NCI-H2081 treated with DMSO at 0.1 percent for 48 hours (cell line): ENCODE measurements around the gene ITPKA.

ENCODE experiments used
- DNase-seq: peaks from one replicate; lab custom pipeline; 2025; lab: John Stamatoyannopoulos, UW

ITPKA gene

DNA sequence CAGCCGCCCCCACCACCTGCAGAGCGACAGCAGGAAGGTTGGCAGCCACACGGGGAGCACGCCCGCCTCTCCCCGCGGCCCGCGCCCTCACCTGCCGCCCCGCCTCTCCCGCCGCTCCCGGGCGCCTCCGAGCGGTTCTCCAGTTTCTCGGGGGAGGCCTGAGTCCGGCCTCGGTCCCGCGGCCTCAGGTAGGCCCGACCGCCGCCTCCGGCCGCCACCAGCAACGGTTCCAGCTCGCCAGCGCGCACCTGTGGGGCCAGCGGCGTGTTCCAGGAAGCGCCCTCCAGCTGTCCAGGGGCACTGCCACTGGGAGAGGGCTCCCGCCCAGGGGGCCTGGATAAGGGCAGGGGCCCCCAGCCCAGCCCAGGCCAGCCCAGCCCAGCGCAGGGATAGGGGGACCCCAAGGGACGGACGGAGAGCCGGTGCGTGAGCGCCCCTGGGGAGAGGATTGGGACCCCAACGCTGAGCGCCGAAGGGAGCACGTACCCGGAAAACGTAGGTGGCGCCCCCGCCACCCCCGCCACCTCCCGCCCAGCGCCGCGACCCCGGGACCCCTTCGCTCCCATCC, 17.7 kb downstream of the ITPKA start:
- DNase-seq: no peak

DNA sequence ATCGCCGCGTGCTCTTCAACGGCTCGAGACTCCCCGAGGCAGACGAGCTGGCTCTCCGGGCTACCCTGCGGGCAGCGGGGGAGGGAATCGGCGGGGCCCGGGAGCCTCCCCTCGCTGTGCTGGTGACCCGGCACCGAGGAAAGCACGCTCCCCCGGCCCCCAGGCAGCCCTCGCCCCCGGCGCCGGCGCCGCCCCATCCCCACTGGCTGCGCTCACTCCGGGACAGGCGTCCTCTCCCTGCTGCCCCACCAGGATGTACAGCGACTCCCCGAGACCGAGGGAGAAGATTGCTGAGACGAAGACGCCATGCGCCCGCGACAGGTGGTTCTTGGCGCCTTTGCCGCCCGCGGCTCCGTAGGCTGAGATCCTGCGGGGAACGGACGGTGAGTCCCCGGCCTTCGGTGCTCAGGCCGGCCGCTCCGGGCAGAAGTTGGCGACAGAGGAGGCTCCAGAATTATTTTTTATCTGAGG, 18.3 kb downstream of the ITPKA start:
- no peak for DNase-seq

DNA sequence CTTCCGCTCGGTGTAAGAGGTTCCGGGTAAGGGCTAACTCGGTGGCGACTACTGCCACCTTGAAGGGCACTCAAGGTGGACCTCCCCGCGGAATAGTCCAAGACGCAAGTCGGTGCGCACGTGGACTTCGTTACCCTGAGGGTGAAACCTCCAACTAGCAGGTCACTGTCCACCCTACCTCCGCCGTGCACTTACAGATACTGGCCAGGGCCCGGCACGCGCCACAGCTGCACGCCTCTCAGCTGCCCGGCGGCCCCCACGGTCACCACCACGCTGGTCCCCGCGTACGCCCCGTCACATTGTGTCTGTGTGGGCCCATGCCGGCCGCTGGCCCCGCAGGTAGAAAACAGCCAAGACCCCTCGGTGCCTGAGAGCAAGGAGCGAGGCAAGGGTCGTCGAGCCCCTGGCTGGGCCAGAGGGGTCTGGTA, 18.9 kb downstream of the ITPKA start:
- no peak for DNase-seq

DNA sequence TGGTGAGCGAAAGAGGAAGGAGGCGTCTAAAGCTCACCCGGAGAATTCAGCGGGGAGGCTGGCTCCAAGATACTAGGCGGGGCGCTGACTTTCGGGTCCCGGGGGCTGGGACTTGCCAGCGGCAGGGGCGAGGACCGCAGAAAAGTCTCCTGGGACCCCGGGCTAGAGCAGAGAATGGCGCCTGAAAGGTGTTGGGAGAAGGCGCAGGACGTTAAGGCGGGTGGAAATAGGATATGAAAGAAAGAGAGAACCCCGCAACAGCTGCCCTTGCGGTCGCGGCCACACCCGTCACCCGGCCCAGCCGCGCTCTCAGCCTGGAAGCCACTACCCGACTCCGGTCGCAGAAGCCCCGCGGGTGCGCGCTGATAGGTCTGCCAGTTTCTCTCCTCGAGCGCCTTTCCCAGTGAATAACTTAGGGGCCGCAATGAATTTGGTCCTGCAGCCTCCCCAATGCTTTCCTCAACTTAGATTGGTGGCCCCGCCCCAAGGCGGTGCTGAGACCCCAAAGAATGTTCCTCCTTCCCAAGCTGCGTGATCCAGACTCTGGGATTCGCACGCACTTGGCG, 19.3 kb downstream of the ITPKA start:
- no peak for DNase-seq

- DNase-seq: no peak
These were observed 20.0 kb downstream of the ITPKA start, which contains the start of gene LTK for GRCh38 chr15:41513506-41514227. TSS of gene LTK (minus strand) at chr15:41513827. CDS start at chr15:41513709, 118 bp downstream.

- no peak for DNase-seq
These were observed 24.3 kb downstream of the ITPKA start for GRCh38 chr15:41517895-41518449.

GRCh38 chr15:41520636-41521035, 27.0 kb downstream of the ITPKA start:
- no peak for DNase-seq

- no peak for DNase-seq
These were observed 27.9 kb downstream of the ITPKA start for GRCh38 chr15:41521614-41522013.

- DNase-seq: no peak
These were observed 29.4 kb downstream of the ITPKA start for GRCh38 chr15:41523097-41523496.

DNA sequence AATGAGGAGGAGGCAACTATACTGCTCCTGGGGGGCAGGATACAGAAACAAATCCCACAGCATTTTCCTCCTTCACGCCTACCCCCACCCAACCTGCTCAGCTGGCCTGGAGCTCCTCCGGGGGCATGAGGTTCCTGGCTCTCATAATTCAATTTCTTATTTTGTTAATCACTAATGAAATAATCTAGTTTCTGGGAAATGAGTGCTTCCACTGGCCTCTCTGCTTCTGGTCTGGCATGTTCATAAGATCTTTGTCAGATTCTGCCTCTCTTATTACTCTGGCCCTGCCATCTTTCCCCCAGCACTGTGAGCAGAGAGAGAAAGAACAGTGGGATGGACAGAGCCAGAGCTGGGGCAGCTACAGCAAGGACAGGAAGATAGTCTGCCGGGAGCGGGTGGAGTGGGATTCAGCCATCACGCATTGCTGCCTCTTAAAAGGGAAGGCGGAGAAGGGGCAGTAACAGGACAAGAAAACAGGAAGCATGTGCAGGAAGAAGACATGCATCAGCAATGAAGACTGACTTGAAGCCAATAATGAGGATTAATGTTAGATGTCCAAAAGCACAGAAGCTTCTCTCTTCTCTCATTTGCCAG, 36.8 kb downstream of the ITPKA start:
- DNase-seq: no peak

- DNase-seq: no peak
These were observed 41.9 kb downstream of the ITPKA start for GRCh38 chr15:41535544-41535943.

DNA sequence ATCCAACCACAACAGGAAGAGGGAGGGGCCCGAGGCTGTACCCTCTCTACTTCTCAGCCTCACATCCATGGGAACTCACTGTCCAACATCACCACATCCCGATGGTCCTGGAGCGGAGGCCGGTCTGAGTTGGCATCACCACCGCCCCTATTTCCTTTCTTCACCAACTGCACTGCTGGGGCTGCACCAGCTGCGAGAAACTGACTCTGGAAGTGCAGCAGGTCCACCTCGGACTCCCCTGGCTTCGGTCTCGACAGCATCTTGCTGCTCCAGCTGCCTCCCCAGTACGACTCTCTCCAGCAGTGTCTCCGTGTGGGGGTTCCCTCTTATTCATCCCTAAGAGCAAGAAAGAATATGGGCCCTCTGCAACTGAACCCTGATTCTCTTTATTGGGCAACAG, 43.2 kb downstream of the ITPKA start:
- no peak for DNase-seq

- no peak for DNase-seq
These were observed 49.8 kb downstream of the ITPKA start for GRCh38 chr15:41543521-41543870.

DNA sequence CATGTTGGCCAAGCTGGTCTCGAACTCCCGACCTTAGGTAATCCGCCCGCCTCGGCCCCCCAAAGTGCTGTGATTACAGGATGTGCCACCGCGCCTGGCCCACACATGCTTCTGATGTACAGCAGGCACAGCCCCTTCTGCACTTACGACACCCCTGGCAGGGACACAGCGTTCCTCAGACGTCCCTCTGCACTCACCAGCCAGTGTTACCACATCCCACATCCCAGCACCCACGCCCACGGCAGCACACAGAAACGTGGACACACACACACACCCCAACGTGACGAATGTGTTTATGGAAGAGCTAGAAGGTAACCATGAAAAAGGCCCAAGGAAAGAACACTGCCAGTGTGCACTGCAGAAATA, 51.0 kb downstream of the ITPKA start:
- DNase-seq: no peak

DNA sequence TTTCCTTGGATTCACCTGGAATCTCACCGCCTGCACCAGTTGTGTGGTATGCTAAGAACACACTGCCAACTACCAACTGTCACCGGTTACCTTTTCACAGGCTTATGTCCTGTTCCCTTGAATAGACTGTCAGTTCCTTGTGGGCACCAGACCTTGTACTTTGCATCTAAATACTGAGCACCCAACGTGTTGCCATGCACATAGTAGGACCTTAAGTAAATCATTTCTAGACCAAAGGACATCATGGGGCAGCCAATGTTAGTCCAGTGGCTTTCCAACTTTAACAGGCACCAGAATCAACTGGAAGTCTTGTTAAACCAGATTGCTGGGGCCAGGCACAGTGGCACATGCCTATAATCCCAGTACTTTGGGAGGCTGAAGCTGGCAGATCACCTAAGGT, 51.5 kb downstream of the ITPKA start:
- no peak for DNase-seq

DNA sequence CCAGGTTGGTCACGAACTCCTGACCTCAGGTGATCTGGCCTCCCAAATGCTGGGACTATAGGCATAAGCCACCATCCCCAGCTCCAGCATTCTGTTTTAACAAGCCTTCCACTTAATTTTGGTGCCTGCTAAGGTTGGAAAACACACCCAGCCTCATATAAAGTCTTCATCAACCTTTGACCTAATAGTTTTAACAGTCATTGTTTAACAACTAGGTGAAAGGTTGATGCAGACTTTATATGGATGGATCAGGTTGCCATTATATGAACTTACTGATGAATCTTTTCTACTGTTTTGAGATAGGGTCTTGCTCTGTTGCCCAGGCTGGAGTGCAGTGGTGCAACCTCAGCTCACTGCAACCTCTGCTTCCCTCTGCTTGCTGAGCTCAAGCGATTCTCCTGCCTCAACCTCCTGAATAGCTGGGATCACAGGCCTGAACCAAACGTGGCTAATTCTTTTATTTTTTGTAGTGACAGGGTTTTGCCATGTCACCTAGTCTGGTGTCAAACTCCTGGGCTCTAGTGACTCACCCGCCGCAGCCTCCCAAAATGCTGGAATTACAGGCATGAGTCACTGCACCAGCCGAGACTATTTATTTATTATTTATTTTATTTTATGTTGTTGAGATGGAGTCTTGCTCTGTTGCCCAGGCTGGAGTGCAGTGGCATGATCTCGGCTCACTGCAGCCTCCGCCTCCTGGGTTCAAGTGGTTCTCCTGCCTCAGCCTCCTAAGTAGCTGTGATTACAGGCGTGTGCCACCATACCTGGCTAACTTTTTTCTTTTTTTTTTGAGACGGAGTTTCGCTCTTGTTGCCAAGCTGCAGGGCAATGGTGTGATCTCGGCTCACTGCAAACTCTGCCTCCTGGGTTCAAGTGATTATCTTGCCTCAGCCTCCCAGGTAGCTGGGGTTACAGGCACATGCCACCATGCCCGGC, 53.4 kb downstream of the ITPKA start:
- DNase-seq: no peak

GRCh38 chr15:41550066-41550775, 56.5 kb downstream of the ITPKA start:
- DNase-seq: no peak
